ENCODE results near the gene CD164L2.

The CD164L2 gene

GRCh38 chr1:27361044-27361402 lies 22.1 kb downstream of the CD164L2 start:
- no peak for DNase-seq

DNA sequence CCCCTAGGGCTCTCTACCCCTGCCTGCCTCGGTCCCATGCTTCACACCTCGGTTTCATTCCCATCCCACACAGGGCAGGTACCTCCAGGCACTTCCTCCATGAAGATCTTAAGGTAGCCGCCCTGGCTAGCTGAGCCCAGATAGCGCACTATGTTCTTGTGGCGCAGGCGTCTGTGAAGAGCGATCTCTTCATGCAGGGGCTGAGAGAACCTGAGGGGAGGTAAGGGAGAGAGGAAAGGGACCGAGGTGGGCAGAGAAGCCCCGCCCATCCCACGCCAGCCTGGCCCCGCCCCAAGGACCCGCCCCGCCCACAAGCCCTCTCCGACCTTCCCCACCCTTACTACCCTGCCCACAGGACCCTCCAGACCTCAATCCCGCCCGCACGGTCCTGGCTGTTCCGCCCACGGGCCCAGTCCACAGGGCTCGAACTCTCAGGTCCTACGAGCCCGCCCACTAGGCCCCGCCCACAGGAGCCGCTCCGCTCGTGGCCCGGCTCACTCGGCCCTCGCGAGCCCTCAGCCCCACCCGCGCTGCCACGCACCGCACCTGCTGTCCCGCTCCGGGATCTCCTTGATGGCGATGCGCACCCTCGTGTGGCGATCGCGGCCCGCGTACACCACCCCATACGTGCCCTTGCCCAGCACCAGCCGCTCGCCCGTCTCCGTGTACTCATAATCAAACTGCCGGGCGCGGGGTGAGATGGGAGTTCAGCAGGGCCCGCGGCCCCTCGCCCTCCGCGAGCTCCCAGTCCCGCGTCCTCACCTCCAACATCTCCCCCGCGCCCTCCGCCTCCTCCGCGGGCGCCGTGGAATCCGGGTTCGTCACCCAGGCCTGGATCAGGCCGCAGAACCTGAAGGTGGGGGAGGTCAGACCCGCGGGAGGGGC lies 22.7 kb downstream of the CD164L2 start:
- no peak for DNase-seq

- no peak for DNase-seq
Measured at GRCh38 chr1:27359822-27360158, 23.3 kb downstream of the CD164L2 start.

- no peak for DNase-seq
Measured at GRCh38 chr1:27358928-27359313, 24.2 kb downstream of the CD164L2 start.

GRCh38 chr1:27358038-27358927 lies 24.9 kb downstream of the CD164L2 start:
- no peak for DNase-seq

GRCh38 chr1:27357281-27358037 lies 25.7 kb downstream of the CD164L2 start:
- peak; percentile 72 for DNase-seq

GRCh38 chr1:27356619-27357280 lies 26.4 kb downstream of the CD164L2 start:
- no peak for DNase-seq

GRCh38 chr1:27356277-27356618 lies 26.9 kb downstream of the CD164L2 start:
- no peak for DNase-seq

DNA sequence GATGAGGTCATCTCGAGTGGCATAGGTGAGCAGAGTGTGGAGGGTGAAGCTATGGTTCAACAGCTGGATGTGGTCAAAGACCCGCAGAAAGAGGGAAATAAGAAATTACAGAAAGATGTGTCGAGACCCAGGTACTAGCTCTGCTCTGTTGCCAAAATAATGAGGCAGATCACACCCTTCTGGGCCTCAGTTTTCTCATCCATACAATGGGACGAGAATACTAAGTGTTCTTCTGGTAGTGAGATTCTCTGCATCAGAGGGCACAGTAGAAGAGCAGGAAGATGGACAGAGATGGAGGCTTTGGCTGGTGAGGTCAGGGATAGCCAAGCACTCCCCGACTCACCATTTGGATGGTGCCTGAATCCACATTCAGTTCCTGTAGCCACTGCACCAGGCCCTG lies 27.4 kb downstream of the CD164L2 start:
- no peak for DNase-seq

DNA sequence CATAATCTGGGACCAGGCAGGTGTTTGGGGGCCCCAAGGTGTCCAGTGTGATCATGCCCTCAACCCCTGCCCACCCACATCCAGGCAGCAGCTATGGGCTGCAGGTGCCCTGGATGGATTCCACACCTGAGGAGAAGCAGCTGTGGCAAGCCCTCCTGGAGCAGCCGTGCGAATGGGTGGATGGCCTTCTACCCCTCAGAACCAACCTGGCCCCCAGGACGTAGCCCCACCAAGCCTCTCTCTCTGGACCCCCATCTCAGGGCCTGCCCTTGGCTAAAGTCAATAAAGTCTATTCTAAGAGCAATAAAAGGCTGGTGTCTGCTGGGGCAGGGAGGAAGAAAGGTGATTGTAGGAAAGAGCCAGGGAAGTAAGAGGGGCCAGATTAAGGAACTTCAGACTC lies 29.5 kb downstream of the CD164L2 start:
- no peak for DNase-seq

DNA sequence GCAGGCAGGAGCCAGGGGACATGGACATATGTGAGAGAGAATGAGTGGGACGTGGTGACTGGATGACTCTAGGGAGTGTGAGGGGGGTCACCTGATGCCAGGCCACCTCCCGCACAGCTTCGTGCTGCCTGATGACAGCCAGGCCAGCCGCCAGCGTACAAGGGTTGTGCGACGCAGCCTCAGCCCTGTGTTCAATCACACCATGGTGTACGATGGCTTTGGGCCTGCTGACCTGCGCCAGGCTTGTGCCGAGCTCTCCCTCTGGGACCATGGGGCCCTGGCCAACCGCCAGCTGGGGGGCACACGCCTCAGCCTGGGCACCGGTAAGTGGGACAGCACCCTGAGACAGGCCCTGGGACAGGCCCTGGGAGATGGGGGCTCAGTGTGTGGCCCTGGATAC lies 30.0 kb downstream of the CD164L2 start:
- DNase-seq: no peak

DNA sequence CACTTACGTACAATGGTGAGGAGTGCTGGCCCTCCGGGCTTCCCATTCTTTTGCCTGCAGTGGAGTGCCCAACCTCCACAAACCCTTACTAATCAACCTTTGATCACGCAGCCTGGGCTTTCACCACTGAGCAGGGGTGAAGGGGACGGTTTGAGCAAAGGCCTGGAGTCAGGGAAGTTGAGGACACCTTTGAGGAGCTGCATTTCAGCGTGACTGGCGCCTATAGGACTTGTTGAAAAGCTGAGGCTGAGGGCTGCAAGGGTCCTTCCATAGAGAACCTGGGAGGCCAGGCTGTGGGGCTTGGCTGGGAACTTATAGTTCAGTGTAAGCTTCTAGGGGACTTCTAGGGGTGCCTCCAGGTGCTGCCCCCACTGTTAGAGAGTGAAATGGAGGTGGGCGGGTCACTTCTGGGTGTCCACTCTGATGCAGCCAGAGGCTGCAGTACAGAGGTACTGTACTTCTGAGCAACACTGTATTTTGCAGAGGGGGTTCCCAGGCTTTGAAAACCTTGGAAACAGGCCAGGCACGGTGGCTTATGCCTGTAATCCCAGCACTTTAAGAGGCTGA lies 31.5 kb downstream of the CD164L2 start:
- no peak for DNase-seq

DNA sequence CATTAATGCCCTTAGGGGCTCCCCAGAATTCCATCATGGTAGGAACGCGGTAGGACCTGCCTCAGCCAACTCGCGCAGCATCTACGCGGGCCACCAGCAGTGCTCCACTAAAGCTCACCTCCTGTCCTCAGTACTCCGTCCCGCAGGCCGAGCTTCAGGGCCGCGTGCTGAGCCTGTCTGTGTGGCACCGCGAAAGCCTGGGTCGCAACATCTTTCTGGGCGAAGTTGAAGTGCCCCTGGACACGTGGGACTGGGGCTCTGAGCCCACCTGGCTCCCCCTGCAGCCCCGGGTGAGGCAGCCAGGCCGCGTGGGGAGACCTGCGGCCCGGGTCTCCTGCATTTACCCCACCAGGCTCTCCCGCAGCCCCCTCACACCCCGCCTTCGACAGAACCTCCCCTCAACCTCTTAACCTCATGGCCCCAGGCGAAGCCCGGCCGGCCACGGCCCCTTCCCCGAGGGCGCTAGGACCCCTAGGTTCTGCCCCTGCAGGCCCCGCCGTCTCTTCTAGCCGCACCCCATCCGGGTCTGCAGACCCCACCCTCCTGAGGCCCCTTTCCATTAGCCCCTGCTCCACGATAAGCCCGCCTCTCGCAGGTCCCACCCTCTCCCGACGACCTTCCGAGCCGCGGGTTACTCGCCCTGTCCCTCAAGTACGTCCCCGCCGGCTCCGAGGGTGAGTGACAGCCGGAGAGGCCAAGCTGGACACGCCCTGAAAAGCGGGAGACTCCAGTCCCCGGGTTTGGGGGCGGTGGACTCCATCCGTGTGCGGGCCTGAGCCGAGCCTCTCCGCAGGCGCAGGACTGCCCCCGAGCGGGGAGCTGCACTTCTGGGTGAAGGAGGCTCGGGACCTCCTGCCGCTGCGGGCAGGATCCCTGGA lies 32.2 kb downstream of the CD164L2 start:
- DNase-seq: no peak

GRCh38 chr1:27349784-27350662 lies 33.1 kb downstream of the CD164L2 start:
- DNase-seq: peak; percentile 68

- peak; percentile 90 for DNase-seq
Measured at GRCh38 chr1:27348861-27349783, 34.0 kb downstream of the CD164L2 start.

DNA sequence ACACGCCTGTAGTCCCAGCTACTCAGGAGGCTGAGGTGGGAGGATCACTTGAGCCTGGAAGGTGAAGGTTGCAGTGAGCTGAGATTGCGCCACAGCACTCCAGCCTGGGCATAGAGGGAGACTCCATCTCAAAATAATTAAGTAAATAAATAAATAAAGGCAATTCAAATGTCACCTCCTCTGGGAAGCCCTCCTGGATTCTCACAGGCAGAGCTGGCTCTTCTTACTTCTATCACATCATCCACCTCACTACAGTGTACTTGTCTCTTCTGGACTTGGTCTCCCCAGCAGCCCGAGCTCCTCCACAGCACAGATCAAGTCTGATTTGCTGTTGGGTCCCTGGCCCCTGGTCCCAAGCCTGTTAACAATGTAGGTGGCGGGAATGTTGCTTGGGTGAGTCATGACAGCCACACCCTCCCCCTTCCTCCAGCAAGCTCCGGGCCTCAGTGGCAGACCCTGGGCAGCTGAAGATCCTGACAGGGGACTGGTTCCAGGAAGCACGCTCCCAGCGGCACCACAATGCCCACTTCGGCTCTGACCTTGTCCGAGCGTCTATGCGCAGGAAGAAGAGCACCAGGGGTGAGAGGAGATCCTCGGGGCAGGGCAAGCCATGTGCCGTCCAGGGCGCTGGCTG lies 36.0 kb downstream of the CD164L2 start:
- DNase-seq: no peak

DNA sequence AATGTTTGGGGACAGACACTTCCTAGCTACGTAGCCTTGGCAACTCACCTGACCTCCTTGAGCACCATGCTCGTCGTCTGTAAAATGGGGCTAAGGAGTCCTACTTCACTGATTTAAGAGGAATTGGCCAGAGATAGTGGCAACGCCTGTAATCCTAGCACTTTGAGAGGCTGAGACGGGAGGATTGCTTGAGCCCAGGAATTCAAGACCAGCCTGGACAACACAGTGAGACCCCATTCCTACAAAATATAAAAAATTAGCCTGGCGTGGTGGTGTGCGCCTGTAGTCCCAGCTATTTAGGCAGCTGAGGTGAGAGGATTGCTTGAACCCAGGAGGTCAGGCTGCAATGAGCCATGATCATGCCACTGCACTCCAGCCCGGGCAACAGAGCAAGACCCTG lies 36.8 kb downstream of the CD164L2 start:
- no peak for DNase-seq

DNA sequence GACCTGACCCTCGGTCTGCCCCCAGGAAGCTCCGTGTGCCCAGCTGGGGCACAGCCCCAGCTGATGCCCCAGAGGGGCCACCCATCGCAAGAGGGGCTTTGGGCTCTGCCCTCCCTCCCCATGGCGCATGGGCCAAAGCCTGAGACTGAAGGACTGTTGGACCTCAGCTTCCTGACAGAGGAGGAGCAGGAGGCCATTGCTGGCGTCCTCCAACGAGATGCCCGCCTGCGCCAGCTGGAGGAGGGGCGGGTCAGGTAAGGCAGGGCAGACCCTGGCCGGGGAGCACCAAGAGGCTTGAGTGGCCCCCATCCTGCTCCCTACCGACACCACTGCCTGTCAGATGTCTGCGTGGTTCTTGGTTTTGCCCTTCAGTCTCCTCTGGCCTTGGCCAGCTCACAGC lies 37.9 kb downstream of the CD164L2 start:
- DNase-seq: no peak

DNA sequence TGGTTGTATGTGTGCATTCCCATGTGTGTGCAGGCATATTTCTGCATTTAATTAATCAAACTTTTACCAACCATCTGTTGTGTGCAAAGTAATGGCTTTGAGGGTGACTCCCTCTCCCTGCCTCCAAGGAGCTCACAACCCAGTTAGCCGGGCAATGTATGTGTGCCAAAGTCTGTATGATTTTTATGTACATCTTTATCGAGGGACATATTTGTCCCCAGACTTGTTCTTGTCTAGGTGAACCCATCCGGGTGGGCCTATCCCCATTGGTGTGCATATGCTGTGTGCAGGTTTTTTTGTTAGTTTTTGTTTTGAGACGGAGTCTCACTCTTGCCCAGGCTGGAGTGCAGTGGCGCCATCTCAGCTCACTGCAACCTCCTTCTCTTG lies 39.5 kb downstream of the CD164L2 start:
- DNase-seq: no peak
